ENCODE results near the gene CHST11. TPM values are rescaled to one million over a fixed set of nuclear protein-coding genes. Genes with fewer than 3 reads are reported as not detected.

Gene CHST11
- total and polyA plus RNA-seq, 10 of the 15 experiments (the other 5 are each of a cell fraction or from before 2014, with no cell fraction given): 1.9 to 38.1 (median 17.2) TPM

DNA sequence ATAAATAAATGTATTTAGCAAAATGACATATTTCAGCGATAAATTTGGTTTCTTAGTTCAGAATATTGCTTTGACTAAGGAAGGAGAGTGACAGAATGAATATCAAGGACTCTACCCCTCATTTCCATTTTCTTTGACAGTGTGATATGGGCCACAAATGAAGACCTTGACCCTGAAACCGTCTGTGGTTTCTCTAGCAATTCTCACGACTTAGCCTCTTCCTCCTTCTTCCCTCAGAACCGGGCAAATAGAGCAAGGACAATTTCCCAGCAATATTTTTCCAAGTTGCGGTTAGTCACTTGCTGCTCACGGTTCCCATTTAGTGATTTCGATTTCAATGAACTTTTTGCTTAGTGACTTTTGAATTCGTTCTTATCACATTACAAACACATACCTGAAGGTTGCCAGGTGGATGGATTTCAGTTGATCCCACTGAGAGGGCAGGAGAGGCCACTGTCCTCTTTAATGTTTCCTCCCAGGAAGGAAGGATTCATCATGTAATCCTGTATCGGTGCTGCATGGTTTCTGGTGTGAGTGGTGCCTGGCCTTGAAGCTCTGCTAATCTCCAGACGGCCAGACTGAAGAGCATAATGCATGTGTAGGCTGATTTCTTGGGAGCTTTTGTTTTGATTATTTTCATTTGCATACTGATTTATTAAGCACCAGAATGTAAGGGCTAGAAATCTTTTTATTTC lies 77.6 kb downstream of the CHST11 start:
- Histone ChIP-seq H3K9ac (ENCODE audit: control insufficient read depth, insufficient read depth, low read length) (no peak overlapping the region), H3K9me3 (replicated peaks; ENCODE audit: control insufficient read depth, insufficient read depth, low read length) (no peaks in the 10 kb centered on the region; the same call in 2 of the 3 replicates), H4K20me1 (ENCODE audit: control insufficient read depth, insufficient read depth) (no peaks in the 10 kb centered on the region; the same call in 1 of the 2 replicates), H3K27me3 (replicated peaks in 1 of 2; ENCODE audit: control insufficient read depth in 2 of 2, insufficient read depth in 2 of 2, low read length in 1 of 2) (no peaks in the 10 kb centered on the region), H3K4me1 (ENCODE audit: control insufficient read depth, insufficient read depth, low read length) (peaks cover 9% of the 10 kb centered on the region; the same call in 1 of the 2 replicates), H3K4me2 (ENCODE audit: control insufficient read depth, insufficient read depth) (no peak overlapping the region), H3K79me2 (ENCODE audit: control insufficient read depth, insufficient read depth, low read length) (peaks cover 11% of the 10 kb centered on the region), H3K27ac (ENCODE audit: control insufficient read depth, insufficient read depth) (no peak overlapping the region), H2AFZ (ENCODE audit: control insufficient read depth, low read depth, low read length) (no peak overlapping the region), H3K36me3 (ENCODE audit: control insufficient read depth in 2 of 2, insufficient read depth in 2 of 2, low read length in 1 of 2) (no peaks in the 10 kb centered on the region; a peak in 1 of 4 replicates), H3K4me3 (no peak overlapping the region)
- intact Hi-C loops (cut with micrococcal nuclease; ENCODE audit: unreplicated experiment): no loop called here
- SMC1A ChIA-PET (ENCODE audit: uncharacterized antibody, unreplicated experiment): interaction anchor here (0.6 to 2.9 kb wide), 18 partner anchors 11 to 153 kb away, joined by 3 to 19 read pairs (median 4); no protein-coding TSS in a partner anchor
- CTCF ChIA-PET: interaction anchor here (0.8 to 2.5 kb wide), 8 partner anchors 8 to 107 kb away, joined by 3 to 9 read pairs (median 4); no protein-coding TSS in a partner anchor
- DNase-seq (ENCODE audit: low read depth, low spot score) (no peak), ATAC-seq (peak; percentile 77), FAIRE-seq (no peak)
- 67% methylated on average over 10 of the region's 10 CpGs for WGBS (ENCODE audit: insufficient coverage, insufficient replicate concordance, low lambda C conversion rate, missing lambda C conversion rate)
- BruUV-seq (replicated peaks): no TSS peak
- in situ Hi-C loops (cut with MboI): no loop called here
- POLR2A ChIA-PET: interaction anchor here (0.6 to 1.4 kb wide), 3 partner anchors 14 to 63 kb away, joined by 3 to 5 read pairs (median 3); no protein-coding TSS in a partner anchor
- RAD21 ChIA-PET (ENCODE audit: unreplicated experiment): interaction anchor here (0.6 to 1.9 kb wide), 13 partner anchors 11 to 152 kb away, joined by 3 to 6 read pairs (median 3); partner anchors contain the start of gene CHST11
- TF ChIP-seq, protein P1, sequence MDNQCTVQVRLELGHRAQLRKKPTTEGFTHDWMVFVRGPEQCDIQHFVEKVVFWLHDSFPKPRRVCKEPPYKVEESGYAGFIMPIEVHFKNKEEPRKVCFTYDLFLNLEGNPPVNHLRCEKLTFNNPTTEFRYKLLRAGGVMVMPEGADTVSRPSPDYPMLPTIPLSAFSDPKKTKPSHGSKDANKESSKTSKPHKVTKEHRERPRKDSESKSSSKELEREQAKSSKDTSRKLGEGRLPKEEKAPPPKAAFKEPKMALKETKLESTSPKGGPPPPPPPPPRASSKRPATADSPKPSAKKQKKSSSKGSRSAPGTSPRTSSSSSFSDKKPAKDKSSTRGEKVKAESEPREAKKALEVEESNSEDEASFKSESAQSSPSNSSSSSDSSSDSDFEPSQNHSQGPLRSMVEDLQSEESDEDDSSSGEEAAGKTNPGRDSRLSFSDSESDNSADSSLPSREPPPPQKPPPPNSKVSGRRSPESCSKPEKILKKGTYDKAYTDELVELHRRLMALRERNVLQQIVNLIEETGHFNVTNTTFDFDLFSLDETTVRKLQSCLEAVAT (IDR thresholded peaks at IDR 0.05): peak; percentile 63; the same call in 1 of the 2 replicates
- peak; percentile 41 to 60; a peak in 2 of 4 replicates for TF ChIP-seq IKZF2 (IDR thresholded peaks at IDR 0.05)
- TF ChIP-seq HDAC6 (IDR thresholded peaks at IDR 0.05; ENCODE audit: unreplicated experiment): no peak
- 0 out of 2 replicates have a peak, but pooled peaks have one; percentile 24 for TF ChIP-seq SMARCA5 (IDR thresholded peaks at IDR 0.05)
- TF ChIP-seq NR2F1 (conservative IDR thresholded peaks at IDR 0.05): peak; percentile 50
- peak; percentile 70 for TF ChIP-seq RUNX3 (IDR thresholded peaks at IDR 0.05; ENCODE audit: low read length)
- no peak for TF ChIP-seq SP1 (IDR thresholded peaks at IDR 0.05; ENCODE audit: low read depth, low read length)
- TF ChIP-seq GATAD2B (conservative IDR thresholded peaks at IDR 0.05; ENCODE audit: low read depth): no peak
- TF ChIP-seq, protein P2, sequence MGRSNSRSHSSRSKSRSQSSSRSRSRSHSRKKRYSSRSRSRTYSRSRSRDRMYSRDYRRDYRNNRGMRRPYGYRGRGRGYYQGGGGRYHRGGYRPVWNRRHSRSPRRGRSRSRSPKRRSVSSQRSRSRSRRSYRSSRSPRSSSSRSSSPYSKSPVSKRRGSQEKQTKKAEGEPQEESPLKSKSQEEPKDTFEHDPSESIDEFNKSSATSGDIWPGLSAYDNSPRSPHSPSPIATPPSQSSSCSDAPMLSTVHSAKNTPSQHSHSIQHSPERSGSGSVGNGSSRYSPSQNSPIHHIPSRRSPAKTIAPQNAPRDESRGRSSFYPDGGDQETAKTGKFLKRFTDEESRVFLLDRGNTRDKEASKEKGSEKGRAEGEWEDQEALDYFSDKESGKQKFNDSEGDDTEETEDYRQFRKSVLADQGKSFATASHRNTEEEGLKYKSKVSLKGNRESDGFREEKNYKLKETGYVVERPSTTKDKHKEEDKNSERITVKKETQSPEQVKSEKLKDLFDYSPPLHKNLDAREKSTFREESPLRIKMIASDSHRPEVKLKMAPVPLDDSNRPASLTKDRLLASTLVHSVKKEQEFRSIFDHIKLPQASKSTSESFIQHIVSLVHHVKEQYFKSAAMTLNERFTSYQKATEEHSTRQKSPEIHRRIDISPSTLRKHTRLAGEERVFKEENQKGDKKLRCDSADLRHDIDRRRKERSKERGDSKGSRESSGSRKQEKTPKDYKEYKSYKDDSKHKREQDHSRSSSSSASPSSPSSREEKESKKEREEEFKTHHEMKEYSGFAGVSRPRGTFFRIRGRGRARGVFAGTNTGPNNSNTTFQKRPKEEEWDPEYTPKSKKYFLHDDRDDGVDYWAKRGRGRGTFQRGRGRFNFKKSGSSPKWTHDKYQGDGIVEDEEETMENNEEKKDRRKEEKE (IDR thresholded peaks at IDR 0.05): no peak
- TF ChIP-seq CREM (IDR thresholded peaks at IDR 0.05; ENCODE audit: low read depth): no peak
- no peak for TF ChIP-seq JUNB (IDR thresholded peaks at IDR 0.05)
- TF ChIP-seq, protein P3, sequence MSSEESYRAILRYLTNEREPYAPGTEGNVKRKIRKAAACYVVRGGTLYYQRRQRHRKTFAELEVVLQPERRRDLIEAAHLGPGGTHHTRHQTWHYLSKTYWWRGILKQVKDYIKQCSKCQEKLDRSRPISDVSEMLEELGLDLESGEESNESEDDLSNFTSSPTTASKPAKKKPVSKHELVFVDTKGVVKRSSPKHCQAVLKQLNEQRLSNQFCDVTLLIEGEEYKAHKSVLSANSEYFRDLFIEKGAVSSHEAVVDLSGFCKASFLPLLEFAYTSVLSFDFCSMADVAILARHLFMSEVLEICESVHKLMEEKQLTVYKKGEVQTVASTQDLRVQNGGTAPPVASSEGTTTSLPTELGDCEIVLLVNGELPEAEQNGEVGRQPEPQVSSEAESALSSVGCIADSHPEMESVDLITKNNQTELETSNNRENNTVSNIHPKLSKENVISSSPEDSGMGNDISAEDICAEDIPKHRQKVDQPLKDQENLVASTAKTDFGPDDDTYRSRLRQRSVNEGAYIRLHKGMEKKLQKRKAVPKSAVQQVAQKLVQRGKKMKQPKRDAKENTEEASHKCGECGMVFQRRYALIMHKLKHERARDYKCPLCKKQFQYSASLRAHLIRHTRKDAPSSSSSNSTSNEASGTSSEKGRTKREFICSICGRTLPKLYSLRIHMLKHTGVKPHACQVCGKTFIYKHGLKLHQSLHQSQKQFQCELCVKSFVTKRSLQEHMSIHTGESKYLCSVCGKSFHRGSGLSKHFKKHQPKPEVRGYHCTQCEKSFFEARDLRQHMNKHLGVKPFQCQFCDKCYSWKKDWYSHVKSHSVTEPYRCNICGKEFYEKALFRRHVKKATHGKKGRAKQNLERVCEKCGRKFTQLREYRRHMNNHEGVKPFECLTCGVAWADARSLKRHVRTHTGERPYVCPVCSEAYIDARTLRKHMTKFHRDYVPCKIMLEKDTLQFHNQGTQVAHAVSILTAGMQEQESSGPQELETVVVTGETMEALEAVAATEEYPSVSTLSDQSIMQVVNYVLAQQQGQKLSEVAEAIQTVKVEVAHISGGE (CRISPR knock-in tag; IDR thresholded peaks at IDR 0.05): no peak
- peak; percentile 56; the same call in 1 of the 2 replicates for TF ChIP-seq EED (IDR thresholded peaks at IDR 0.05; ENCODE audit: low read depth)
- TF ChIP-seq HDGF (IDR thresholded peaks at IDR 0.05): no peak
